Natural killer cell (primary cell): ENCODE data around the gene ZDHHC14. TPM values are rescaled to one million over a fixed set of nuclear protein-coding genes. Genes with fewer than 3 reads are reported as not detected.

Experiments used
- ATAC-seq, 3 donors: fragments of 150-1000 bp in 2 of 3; fragments of 200-7000 bp in 1 of 3; cut with Tn5 transposase; 1 replicate in 1 of 3; 2 replicates in 2 of 3; pipeline ENCODE4 v1.10.0; 2021; ENCODE audit warnings: mild to moderate bottlenecking in 2 of 3, moderate library complexity in 2 of 3
- DNase-seq, 2 donors: peaks; one replicate each; pipeline versions ENCODE4 v3.0.0 to v3.0.0-alpha.2; 2013 to 2021; ENCODE audit warnings: mixed read lengths in 1 of 2
- H3K27ac ChIP-seq: one replicate; pipeline ENCODE4 v1.5.1; 2013; ENCODE audit warnings: mild to moderate bottlenecking, low read length
- H3K27me3 ChIP-seq: one replicate; pipeline ENCODE4 v1.6.1; 2013; ENCODE audit warnings: low read length; ENCODE audit not compliant: control insufficient read depth, insufficient read depth
- H3K36me3 ChIP-seq: one replicate; pipeline ENCODE4 v1.6.1; 2013; ENCODE audit warnings: low read length; ENCODE audit not compliant: control insufficient read depth, insufficient read depth
- H3K4me1 ChIP-seq: one replicate; pipeline ENCODE4 v1.6.1; 2013; ENCODE audit warnings: low read length; ENCODE audit not compliant: control insufficient read depth, insufficient read depth
- H3K4me3 ChIP-seq: one replicate; pipeline ENCODE4 v1.5.1; 2013; ENCODE audit warnings: low read length
- H3K9me3 ChIP-seq: one replicate; pipeline ENCODE4 v1.6.1; 2013; ENCODE audit warnings: low read length; ENCODE audit not compliant: control insufficient read depth, insufficient read depth
- H3K27ac Mint-ChIP-seq, 2 donors: one replicate each; pipeline ENCODE4 v1.8.0; 2022; ENCODE audit warnings: mild to moderate bottlenecking in 2 of 2, mixed read lengths in 2 of 2, moderate library complexity in 1 of 2
- H3K27me3 Mint-ChIP-seq, 2 donors: one replicate each; pipeline ENCODE4 v1.8.0; 2022; ENCODE audit warnings: low read depth in 2 of 2, mixed read lengths in 2 of 2
- H3K36me3 Mint-ChIP-seq: one replicate; pipeline ENCODE4 v1.8.0; 2022; ENCODE audit warnings: mixed read lengths
- H3K4me1 Mint-ChIP-seq, 2 donors: one replicate each; pipeline ENCODE4 v1.8.0; 2022; ENCODE audit warnings: mixed read lengths in 2 of 2
- H3K4me3 Mint-ChIP-seq: one replicate; pipeline ENCODE4 v1.8.0; 2022; ENCODE audit warnings: mild to moderate bottlenecking, moderate library complexity, mixed read lengths
- H3K9me3 Mint-ChIP-seq, 2 donors: one replicate each; pipeline ENCODE4 v1.8.0; 2022; ENCODE audit warnings: mixed read lengths in 2 of 2
- WGBS: methylation state at CpG from one replicate; pipeline ENCODE4 v1.1.7; 2013; ENCODE audit warnings: missing lambda C conversion rate; ENCODE audit not compliant: insufficient coverage; 5-methylcytosine and 5-hydroxymethylcytosine counted together
- intact Hi-C: fragments of 100-400 bp; cut with micrococcal nuclease; formaldehyde crosslinking; loops from one replicate; pipeline ENCODE4 v1.14.2; 2022
- total RNA-seq, 4 donors: library from RNA; stranded (reverse); fragments of 120-200 nt in 1 of 4; gene quantifications; one replicate each; pipeline versions ENCODE4 v1.2.3 to v1.2.4, GENCODE V29; 2013 to 2022
- TF ChIP-seq, protein P1 (sequence below): fragments of 200-600 bp; IDR thresholded peaks from one replicate; pipeline ENCODE4 v1.8.0; 2022; ENCODE audit warnings: antibody characterized with exemption

Gene ZDHHC14
- total RNA-seq, 3 donors from 2014 or later (not counting 1 experiment from before 2014, with no cell fraction given) = 6.7 to 11.3 (median 10.6) TPM

DNA sequence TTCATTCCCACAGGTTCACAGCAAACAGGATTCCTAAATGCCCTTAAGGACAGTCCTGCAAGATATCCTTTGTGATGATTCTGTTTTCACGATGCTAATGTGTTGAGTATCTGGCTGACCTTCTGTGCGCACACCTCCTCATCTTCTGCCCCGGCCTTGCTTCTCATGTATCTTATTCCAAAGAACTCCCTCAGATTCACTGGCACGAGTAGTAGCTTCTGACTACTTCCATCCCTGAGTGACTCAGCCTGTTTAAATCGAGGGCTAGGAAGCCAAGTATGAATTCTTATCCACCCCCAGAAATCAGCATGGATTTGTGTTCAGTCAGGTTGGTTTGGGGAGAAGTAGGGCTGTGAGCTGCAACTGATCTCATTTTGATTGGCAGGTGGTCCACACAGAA lies 251.8 kb downstream of the ZDHHC14 start:
- no peaks in the 10 kb centered on the region for H3K27me3 ChIP-seq
- Mint-ChIP-seq H3K9me3 (no peaks in the 10 kb centered on the region), H3K36me3 (no peaks in the 10 kb centered on the region), H3K27ac (no peak overlapping the region), H3K27me3 (no peaks in the 10 kb centered on the region), H3K4me1 (no peaks in the 10 kb centered on the region), H3K4me3 (no peak overlapping the region)
- H3K4me1 ChIP-seq = no peaks in the 10 kb centered on the region
- no peak overlapping the region for H3K4me3 ChIP-seq
- H3K36me3 ChIP-seq = no peaks in the 10 kb centered on the region
- ATAC-seq (no peak), DNase-seq (no peak)
- H3K9me3 ChIP-seq = no peaks in the 10 kb centered on the region
- intact Hi-C loops = no loop called here
- TF ChIP-seq, protein P1, sequence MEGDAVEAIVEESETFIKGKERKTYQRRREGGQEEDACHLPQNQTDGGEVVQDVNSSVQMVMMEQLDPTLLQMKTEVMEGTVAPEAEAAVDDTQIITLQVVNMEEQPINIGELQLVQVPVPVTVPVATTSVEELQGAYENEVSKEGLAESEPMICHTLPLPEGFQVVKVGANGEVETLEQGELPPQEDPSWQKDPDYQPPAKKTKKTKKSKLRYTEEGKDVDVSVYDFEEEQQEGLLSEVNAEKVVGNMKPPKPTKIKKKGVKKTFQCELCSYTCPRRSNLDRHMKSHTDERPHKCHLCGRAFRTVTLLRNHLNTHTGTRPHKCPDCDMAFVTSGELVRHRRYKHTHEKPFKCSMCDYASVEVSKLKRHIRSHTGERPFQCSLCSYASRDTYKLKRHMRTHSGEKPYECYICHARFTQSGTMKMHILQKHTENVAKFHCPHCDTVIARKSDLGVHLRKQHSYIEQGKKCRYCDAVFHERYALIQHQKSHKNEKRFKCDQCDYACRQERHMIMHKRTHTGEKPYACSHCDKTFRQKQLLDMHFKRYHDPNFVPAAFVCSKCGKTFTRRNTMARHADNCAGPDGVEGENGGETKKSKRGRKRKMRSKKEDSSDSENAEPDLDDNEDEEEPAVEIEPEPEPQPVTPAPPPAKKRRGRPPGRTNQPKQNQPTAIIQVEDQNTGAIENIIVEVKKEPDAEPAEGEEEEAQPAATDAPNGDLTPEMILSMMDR = no peak
- WGBS = 82% methylated on average over 5 of the region's 5 CpGs
- H3K27ac ChIP-seq = no peak overlapping the region

DNA sequence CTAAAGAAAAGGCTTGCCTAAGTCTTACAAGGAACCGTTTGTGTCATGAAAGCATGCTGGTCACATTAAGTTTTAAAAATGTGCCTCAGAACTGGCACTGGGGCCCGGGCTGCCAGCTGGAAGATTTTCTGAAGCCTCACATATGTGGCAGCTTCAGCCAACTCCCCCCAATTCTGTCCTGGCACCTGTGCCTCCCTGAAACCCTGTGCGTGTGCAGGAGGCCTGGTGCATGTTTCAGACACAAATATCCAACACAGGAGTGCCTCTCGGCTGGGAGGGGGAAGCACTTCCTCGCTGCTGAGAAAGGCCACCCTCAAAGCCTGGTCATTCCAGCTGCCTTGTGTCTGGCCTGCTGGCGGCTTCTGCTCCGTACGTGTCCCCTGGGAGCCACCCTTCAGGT lies 253.6 kb downstream of the ZDHHC14 start:
- Mint-ChIP-seq H3K36me3 (no peaks in the 10 kb centered on the region), H3K4me3 (no peak overlapping the region), H3K27me3 (no peaks in the 10 kb centered on the region), H3K4me1 (peaks cover 0 to 3% of the 10 kb centered on the region in 2 donors), H3K27ac (no peak overlapping the region), H3K9me3 (no peaks in the 10 kb centered on the region)
- 93% methylated on average over 8 of the region's 8 CpGs for WGBS
- Histone ChIP-seq H3K36me3 (no peaks in the 10 kb centered on the region), H3K27ac (no peak overlapping the region), H3K9me3 (no peaks in the 10 kb centered on the region), H3K4me1 (no peaks in the 10 kb centered on the region), H3K27me3 (no peaks in the 10 kb centered on the region), H3K4me3 (no peak overlapping the region)
- ATAC-seq (no peak), DNase-seq (no peak)
- intact Hi-C loops = no loop called here
- TF ChIP-seq, protein P1 = no peak

DNA sequence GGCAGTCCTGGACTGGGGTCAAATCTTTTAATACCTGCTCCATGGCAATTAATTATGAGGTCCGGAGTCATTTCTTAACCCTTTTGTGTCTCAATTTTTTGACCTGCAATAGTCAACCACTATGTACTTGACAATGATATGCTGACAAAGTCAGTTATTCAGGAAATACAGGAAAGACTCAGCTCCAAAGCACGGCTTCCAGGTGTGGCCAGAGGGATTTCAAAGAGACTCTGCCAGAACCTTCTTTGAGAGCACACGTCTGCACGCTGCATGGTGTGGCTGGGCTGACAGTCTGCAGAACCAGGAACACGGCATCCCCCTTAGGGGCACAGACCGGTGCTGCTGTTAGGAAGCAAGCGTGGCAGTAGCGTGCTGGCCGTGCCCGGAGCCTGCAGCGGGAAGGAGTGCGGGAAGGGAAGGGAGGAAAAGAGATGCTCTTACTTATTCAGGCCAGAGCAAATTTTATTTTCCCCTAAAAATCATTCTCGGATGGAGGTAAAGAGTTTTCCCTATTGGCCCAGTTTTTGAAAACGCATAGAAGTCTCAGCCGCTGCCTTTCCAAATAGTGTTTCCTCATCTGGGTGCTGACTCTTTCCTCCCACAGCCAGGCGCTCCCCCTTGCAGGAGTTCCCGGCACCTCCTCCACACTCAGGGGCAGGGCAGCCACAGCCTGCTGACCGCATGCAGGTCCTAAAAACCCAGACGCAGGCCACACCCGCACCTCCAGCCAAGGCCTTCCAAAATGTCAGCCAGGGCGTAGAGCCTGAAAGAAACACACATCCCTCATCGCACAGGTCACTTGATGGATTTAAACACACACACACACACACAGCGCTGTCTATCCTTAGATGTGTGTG lies 254.6 kb downstream of the ZDHHC14 start:
- no peaks in the 10 kb centered on the region for H3K9me3 ChIP-seq
- Mint-ChIP-seq H3K9me3 (no peaks in the 10 kb centered on the region), H3K36me3 (no peaks in the 10 kb centered on the region), H3K4me1 (peaks cover 0 to 7% of the 10 kb centered on the region in 2 donors), H3K27me3 (no peaks in the 10 kb centered on the region), H3K27ac (no peak overlapping the region), H3K4me3 (no peak overlapping the region)
- DNase-seq (no peak), ATAC-seq (no peak)
- 96% methylated on average over 17 of the region's 23 CpGs for WGBS
- no peak overlapping the region for H3K4me3 ChIP-seq
- H3K27ac ChIP-seq = no peak overlapping the region
- TF ChIP-seq, protein P1 = no peak
- no peaks in the 10 kb centered on the region for H3K4me1 ChIP-seq
- intact Hi-C loops = no loop called here
- H3K27me3 ChIP-seq = no peaks in the 10 kb centered on the region
- no peaks in the 10 kb centered on the region for H3K36me3 ChIP-seq
